NCI-H1694 (cell line): ENCODE data around the gene TFF3.
"Not testable (repeated sequence)": the region's sequence is repeated elsewhere in the genome, so short reads cannot be mapped to it uniquely, and the experiment has no call there.

Experiments used
- DNase-seq: peaks from one replicate; lab custom pipeline; 2025; lab: John Stamatoyannopoulos, UW

Gene TFF3

GRCh38 chr21:42304556-42305454 is 10.4 kb downstream of the TFF3 start:
- no peak for DNase-seq

DNA sequence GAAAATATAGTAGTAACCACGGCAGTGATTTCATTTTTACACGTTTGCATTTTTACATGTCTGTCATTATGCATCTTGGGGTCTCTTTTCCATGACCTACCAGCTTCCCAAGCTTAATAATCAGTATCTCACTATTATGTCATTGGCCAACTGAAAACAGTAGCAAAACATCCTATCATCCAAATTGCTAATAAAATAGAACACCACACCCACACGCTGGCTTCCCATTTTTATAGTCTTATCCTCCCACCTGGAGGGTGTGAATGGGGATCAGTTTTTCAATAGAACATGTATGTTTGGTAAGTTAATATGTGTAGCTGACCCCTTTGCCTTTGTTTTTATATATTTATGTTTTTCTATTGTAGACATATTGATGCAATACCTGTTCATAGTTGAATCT is 11.8 kb downstream of the TFF3 start:
- DNase-seq = no peak

GRCh38 chr21:42302794-42303193 is 12.4 kb downstream of the TFF3 start:
- DNase-seq = no peak

DNA sequence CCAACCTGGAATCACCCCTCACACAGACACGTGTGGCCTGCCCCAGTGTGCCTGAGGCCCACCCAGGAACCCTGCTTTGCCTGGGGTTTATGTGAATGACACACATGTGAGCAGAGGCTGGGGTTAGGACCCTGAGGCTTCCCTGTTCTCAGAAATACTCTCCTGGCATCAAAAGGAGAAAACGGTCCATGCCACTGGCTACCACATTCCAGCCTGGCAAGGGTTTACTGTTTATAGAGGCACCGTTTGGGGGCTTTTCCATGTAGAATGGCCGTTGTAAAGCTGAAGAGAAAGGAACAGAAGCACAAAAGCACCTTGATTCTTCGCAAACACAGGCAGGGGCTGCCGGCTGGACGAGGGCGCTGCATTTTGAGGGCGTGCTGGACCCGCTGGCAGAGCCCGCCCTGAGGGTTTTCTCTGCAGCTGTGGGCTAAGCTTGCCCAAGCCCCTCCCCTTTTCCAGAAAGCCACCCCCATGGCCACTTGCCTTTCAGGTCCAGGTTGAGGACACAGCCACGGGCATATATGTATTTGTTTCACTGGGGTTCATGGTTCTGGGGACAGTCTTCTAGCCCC is 13.0 kb downstream of the TFF3 start:
- DNase-seq = no peak

GRCh38 chr21:42301371-42302075 is 13.7 kb downstream of the TFF3 start:
- no peak for DNase-seq

DNA sequence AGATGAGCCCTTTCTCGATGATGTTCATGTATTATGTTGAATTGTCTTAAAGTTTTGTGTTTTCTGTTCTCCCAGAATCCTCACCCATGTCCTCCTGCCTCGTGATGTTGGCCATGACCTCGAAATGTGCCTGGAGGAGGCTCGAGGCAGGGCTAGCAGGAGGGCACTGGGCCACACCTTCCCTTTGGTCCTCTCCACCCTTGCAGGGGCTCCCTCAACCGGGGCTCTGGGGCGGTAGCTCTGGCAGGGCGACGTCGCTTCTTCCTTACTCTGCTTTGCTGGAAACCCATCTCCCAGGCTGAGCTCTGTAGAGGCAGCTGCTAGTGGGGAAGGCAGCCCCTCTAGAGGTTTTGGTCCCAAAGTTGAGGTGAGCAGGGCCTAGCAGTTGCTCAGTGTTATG is 14.3 kb downstream of the TFF3 start:
- DNase-seq = no peak

DNA sequence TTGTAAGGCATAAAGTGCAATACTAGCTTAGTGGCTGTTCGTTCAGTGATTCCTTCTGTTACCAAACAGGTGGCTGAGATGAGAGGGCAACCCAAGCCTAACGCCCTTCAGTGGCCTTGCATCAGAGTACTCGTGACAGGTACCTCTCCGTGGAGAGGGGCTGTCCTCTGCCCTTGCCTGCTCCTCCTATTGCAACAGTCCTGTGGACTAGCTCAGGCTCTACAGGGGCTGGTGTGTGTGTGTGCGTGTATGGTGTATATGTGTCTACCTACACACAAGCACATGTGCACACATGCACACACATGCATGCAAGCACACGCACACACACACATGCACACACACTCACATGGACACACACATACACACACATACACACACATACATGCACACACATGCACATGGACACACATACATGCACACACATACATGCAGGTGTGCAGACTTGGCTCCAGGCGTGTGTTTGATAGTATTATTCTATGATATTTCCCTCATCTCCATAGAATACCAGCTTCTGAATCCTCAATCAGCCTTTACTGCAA is 15.1 kb downstream of the TFF3 start:
- no peak for DNase-seq

GRCh38 chr21:42299324-42300044 is 15.7 kb downstream of the TFF3 start:
- DNase-seq = no peak

GRCh38 chr21:42298657-42299056 is 16.6 kb downstream of the TFF3 start:
- no peak for DNase-seq

DNA sequence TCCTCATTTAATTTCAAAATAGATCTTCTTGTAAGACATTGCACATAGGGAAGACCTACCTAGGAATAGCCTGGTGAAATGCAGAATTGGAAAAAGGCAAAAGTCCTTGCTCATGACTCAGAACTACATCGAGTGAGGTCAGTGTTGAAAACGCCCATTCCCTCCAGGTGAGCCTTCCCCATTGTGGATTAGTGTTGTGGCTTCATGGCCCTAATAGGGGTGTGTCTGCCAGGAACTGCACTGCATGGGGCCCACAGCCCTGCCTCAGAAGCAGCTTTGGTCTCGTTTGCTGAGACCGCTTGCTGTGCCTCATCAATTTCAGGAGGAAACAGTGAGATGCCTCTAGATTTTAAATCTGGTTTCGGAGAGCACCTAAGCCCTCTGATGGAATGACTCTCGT is 17.0 kb downstream of the TFF3 start:
- DNase-seq = no peak

GRCh38 chr21:42297377-42297776 is 17.8 kb downstream of the TFF3 start:
- no peak for DNase-seq

DNA sequence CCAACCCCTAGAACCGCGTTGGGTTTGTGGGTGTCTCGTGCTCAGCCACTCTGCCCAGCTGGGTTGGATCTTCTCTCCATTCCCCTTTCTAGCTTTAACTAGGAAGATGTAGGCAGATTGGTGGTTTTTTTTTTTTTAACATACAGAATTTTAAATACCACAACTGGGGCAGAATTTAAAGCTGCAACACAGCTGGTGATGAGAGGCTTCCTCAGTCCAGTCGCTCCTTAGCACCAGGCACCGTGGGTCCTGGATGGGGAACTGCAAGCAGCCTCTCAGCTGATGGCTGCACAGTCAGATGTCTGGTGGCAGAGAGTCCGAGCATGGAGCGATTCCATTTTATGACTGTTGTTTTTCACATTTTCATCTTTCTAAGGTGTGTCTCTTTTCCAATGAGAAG is 18.7 kb downstream of the TFF3 start:
- no peak for DNase-seq

GRCh38 chr21:42295845-42296244 is 19.4 kb downstream of the TFF3 start:
- DNase-seq = no peak

GRCh38 chr21:42294273-42294880 is 20.8 kb downstream of the TFF3 start:
- DNase-seq = no peak

DNA sequence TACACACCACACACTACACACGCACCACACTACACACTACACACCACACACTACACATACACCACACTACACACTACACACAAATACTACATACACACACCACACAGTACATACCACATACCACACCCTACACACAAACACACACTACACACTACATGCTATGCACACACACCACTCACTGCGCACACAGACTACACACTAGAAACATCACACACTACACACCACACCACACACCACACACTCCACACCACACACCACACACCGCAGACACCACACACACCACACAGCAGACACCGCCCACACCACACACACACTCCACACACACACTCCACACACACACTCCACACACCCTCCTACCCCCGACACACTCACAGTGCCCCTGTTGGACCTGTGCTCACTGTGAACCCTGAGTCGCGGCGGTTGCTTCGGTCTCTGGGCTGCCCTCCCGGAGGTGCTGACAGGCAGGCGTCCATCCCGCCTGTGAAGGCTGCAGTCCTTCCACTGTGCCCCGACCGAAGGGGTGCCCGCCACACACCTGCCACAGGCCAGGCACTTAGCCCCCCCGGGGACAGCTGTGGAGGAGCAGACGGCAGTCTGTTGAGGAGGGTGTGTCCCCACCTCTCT is 21.4 kb downstream of the TFF3 start:
- DNase-seq = no peak

- not testable (repeated sequence) for DNase-seq
Measured at GRCh38 chr21:42292563-42293142, 22.6 kb downstream of the TFF3 start.

DNA sequence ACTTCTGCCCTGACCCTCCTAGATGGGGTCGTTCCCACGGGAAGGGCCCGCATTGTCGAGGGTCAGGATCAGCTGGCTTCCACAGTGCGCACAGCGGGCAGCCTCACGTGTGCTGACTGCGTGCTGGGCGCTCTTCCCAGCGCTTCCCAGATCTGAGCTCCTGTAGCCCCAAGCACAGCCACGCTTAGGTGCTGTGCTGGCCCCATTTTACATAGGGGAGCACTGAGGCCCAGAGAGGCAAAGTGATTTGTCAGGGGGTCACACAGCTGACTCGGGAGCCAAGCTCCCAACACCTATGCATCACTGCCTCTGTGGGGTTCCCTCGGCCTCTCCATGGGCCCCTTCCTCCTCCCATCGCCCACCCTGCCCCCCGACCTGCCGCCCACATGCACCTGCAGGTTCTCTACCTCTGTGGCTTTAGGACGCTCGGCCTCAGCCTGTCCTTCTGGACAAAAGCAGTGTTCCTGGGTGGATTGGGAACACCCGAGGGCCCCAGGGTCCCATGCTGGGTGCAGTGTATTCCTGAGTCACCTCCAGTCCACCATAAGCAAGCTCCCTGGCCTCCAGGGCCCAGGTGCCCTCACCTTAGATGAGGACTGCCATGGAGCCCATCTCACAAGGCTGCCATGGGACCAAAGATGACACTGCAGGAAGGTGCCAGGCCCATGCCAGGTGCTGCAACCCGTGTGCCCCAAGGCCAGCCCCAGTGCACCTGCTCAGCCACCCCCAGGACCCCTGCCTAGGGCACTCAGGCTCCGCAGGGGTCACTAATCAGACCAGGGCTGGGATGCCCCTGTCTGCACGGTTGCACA is 23.3 kb downstream of the TFF3 start:
- no peak for DNase-seq

DNA sequence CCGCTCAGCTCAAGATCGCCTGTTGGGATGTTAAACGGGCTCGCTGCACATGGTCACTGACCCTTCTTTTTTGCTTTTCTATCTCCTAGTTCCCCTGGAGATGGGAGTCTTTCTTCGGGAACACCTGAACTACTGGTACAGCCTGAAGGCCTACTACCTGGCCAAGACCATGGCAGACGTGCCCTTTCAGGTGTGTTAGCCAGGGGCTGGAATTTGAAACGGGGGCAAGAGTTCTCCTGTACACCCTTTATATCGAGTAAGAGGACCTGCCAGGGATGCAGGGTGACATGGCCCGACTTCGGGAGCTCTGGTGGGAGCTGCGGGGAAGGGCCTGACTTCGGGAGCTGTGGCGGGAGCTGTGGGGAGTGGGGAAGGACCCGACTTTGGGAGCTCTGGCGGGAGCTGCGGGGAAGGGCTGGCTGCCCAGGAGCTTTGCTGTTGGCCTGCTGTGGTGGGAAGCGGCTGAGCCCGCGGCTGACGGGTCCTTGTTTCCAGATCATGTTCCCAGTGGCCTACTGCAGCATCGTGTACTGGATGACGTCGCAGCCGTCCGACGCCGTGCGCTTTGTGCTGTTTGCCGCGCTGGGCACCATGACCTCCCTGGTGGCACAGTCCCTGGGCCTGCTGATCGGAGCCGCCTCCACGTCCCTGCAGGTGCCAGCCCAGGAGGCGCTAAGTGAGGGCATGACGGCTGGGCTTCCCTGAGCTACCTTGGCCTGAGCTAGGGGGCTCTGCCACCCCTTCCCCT is 24.0 kb downstream of the TFF3 start:
- no peak for DNase-seq

DNA sequence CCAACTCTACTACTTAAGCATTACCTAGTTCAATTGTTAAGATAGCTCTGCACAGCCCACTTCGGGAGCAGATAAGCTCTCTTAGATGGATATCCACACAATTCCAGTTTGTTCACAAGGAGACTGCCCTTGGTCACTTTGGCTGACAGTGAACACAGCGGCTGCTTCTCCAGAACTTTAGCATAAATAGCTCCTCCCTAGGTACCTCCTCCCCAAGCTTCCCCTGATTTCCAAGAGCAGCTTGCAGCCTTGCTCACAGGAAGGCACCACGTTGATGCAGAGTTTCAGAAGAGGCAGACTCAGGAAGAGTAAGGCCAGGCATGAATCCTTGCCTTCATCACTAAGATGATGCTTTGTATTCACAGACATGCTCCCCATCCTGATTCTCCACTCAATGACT is 24.7 kb downstream of the TFF3 start:
- DNase-seq = no peak
